K562 (cell line): ENCODE measurements around the gene ZFPM1. TPM values are rescaled to one million over a fixed set of nuclear protein-coding genes. Genes with fewer than 3 reads are reported as not detected.

Experiments
- ARNT ChIP-seq, 2 experiments: fragments of 450-650 bp; IDR thresholded peaks; 2 replicates each; pipeline ENCODE4 v1.6.1; 2016; ENCODE audit warnings: mild to moderate bottlenecking in 1 of 2
- ATF7 ChIP-seq: fragments of 450-650 bp; IDR thresholded peaks from 2 replicates; pipeline ENCODE4 v1.7.1; 2014; ENCODE audit warnings: mild to moderate bottlenecking, moderate library complexity
- CBX1 ChIP-seq: sonication (generic); IDR thresholded peaks from 2 replicates; pipeline ENCODE4 v1.6.1; 2016; ENCODE audit warnings: antibody characterized with exemption, low read depth, mild to moderate bottlenecking
- CSDE1 ChIP-seq, 2 experiments: fragments of 450-650 bp; IDR thresholded peaks; 2 replicates each; pipeline ENCODE4 v1.6.1; 2016; ENCODE audit warnings: mild to moderate bottlenecking in 1 of 2
- CTBP1 ChIP-seq: fragments of 450-650 bp; IDR thresholded peaks from 2 replicates; pipeline ENCODE4 v1.6.1; 2016; ENCODE audit warnings: borderline replicate concordance
- EHMT2 ChIP-seq: fragments of 450-650 bp; IDR thresholded peaks from 2 replicates; pipeline ENCODE4 v1.6.1; 2018; ENCODE audit warnings: antibody characterized with exemption
- FOSL1 ChIP-seq: fragments of 200-800 bp; sonication (Bioruptor generic); conservative IDR thresholded peaks from 2 replicates; pipeline ENCODE4 v1.6.1; 2016; ENCODE audit warnings: missing genetic modification characterization, missing compliant biosample characterization
- IRF2 ChIP-seq: sonication (generic); formaldehyde crosslinking; IDR thresholded peaks from 2 replicates; pipeline ENCODE4 v1.8.1; 2022; ENCODE audit warnings: mild to moderate bottlenecking, missing genetic modification reagents
- KDM1A ChIP-seq, 2 experiments: fragments of 450-650 bp; IDR thresholded peaks; 2 replicates each; pipeline ENCODE4 v1.6.1; 2016; ENCODE audit warnings: mild to moderate bottlenecking in 2 of 2
- MIER1 ChIP-seq: fragments of 450-650 bp; IDR thresholded peaks from 2 replicates; pipeline ENCODE4 v1.6.1; 2016; ENCODE audit warnings: antibody characterized with exemption, mild to moderate bottlenecking, low read depth
- MTA3 ChIP-seq: fragments of 450-650 bp; formaldehyde crosslinking; IDR thresholded peaks from 2 replicates; pipeline ENCODE4 v1.6.1; 2017; ENCODE audit warnings: mild to moderate bottlenecking, borderline replicate concordance
- NBN ChIP-seq: fragments of 450-650 bp; IDR thresholded peaks from 2 replicates; pipeline ENCODE4 v1.6.1; 2016; ENCODE audit warnings: low read depth, mild to moderate bottlenecking
- NFATC3 ChIP-seq: fragments of 450-650 bp; IDR thresholded peaks from 2 replicates; pipeline ENCODE4 v1.6.1; 2017; ENCODE audit warnings: mild to moderate bottlenecking
- RB1 ChIP-seq: fragments of 450-650 bp; IDR thresholded peaks from 2 replicates; pipeline ENCODE4 v1.6.1; 2017; ENCODE audit warnings: low read depth, mild to moderate bottlenecking
- RBM14 ChIP-seq: fragments of 200-400 bp; formaldehyde crosslinking; IDR thresholded peaks from 2 replicates; pipeline ENCODE4 v1.6.1; 2018; ENCODE audit warnings: low read depth, mild to moderate bottlenecking, low read length, moderate library complexity, borderline replicate concordance; ENCODE audit not compliant: insufficient read depth
- SOX6 ChIP-seq: fragments of 450-650 bp; IDR thresholded peaks from 2 replicates; pipeline ENCODE4 v1.6.1; 2014; ENCODE audit warnings: mild to moderate bottlenecking
- TFAM ChIP-seq: fragments of 250-450 bp; sonication (Bioruptor Pico); conservative IDR thresholded peaks from 2 replicates; pipeline ENCODE4 v1.5.0; 2021; ENCODE audit warnings: mild to moderate bottlenecking, moderate library complexity
- TRIM24 ChIP-seq, 2 experiments: fragments of 450-650 bp; IDR thresholded peaks; 2 replicates each; pipeline ENCODE4 v1.6.1; 2016
- TRIM28 ChIP-seq: fragments of 450-650 bp; IDR thresholded peaks from 2 replicates; pipeline ENCODE4 v1.6.1; 2017
- XRCC3 ChIP-seq: fragments of 450-650 bp; IDR thresholded peaks from 2 replicates; pipeline ENCODE4 v1.6.1; 2017; ENCODE audit warnings: mild to moderate bottlenecking, moderate library complexity
- polyA plus RNA-seq, 8 experiments: library from polyadenylated mRNA; depleted of rRNA in 4 of 8; stranded (reverse) in 5 of 8; unstranded in 3 of 8; fragments of >200 nt; fragmentation: Nextera tagmentation in 2 of 8; fragmentation: Illumina TruSeq in 1 of 8; extraction: Ambion mirVana in 2 of 8; extraction: Trizol in 1 of 8; gene quantifications; 2 replicates each; pipeline versions ENCODE4 v1.2.1 to v1.2.3, GENCODE V29; 2011 to 2014; ENCODE audit warnings: inconsistent platforms in 1 of 8, missing spikeins in 1 of 8
- total RNA-seq, 7 experiments: library from RNA; depleted of rRNA in 6 of 7; stranded (reverse); fragments of >200 nt in 6 of 7; fragmentation: Illumina TruSeq in 2 of 7; extraction: Trizol in 2 of 7; gene quantifications; 2 replicates each; pipeline versions ENCODE4 v1.2.1 to v1.2.3, GENCODE V29; 2011 to 2021; ENCODE audit warnings: low replicate concordance in 1 of 7
- TF ChIP-seq, protein P1 (sequence below): fragments of 200-800 bp; sonication (Bioruptor generic); IDR thresholded peaks from 2 replicates; pipeline ENCODE4 v1.6.1; 2017; ENCODE audit warnings: missing genetic modification characterization, missing compliant biosample characterization
- TF ChIP-seq, protein P2 (sequence below): fragments of 450-650 bp; IDR thresholded peaks from 2 replicates; pipeline ENCODE4 v1.6.1; 2017; ENCODE audit warnings: antibody characterized with exemption, mild to moderate bottlenecking

ZFPM1 gene
- total and polyA plus RNA-seq, 9 of the 15 experiments (the other 6 are each of a cell fraction or from before 2014, with no cell fraction given) = 0.03 to 35.9 (median 1.4) TPM

DNA sequence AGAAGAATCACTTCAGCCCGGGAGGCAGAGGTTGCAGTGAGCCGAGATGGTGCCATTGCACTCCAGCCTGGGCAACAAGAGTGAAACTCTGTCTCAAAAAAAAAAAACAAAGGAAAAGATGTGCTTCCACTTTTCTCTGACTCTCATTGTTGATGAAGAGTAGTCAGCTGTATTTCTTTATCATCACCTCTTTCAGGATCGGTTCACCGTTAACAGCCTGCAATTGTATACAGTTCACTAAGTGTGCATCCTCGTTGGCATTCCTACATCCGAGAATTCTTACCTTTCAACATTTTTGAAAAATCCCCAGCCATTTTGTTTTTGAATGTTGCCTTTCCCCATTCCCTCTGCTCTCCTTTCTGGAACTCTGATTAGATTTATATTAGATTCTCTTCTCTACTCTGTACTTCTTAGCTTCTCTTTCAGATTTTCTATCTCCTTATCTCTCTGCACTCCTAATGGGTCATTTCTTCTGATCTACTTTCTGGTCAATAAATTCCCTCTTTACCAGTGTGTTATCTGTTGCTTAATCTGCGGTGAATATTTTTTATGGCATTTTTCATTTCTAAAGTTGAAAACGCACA is 90.2 kb downstream of the ZFPM1 start (continued):
- TF ChIP-seq, protein P1, sequence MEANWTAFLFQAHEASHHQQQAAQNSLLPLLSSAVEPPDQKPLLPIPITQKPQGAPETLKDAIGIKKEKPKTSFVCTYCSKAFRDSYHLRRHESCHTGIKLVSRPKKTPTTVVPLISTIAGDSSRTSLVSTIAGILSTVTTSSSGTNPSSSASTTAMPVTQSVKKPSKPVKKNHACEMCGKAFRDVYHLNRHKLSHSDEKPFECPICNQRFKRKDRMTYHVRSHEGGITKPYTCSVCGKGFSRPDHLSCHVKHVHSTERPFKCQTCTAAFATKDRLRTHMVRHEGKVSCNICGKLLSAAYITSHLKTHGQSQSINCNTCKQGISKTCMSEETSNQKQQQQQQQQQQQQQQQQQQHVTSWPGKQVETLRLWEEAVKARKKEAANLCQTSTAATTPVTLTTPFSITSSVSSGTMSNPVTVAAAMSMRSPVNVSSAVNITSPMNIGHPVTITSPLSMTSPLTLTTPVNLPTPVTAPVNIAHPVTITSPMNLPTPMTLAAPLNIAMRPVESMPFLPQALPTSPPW (CRISPR knock-in tag) = no peak
- TF ChIP-seq CSDE1 (IDR thresholded peaks at IDR 0.05) = 0 out of 4 replicates have a peak, but pooled peaks of 1 of the 2 experiments have one; percentile 13
- TF ChIP-seq CBX1 = peak; percentile 82; the same call in 1 of the 2 replicates
- TF ChIP-seq TFAM (CRISPR knock-in tag) = no peak
- TF ChIP-seq FOSL1 (tag) = no peak
- peak; percentile 78; the same call in 1 of the 2 replicates for TF ChIP-seq MIER1
- TF ChIP-seq SOX6 = peak; percentile 13; the same call in 1 of the 2 replicates
- TF ChIP-seq XRCC3 = 0 out of 2 replicates have a peak, but pooled peaks have one; percentile 89
- TF ChIP-seq TRIM24 (IDR thresholded peaks at IDR 0.05) = peak; percentile 66 to 92; a peak in 3 of 4 replicates
- no peak for TF ChIP-seq IRF2
- peak in 1 of 2 experiments; percentile 76; a peak in 1 of 4 replicates for TF ChIP-seq ARNT (IDR thresholded peaks at IDR 0.05)
- TF ChIP-seq MTA3 = peak; percentile 58
- 0 out of 4 replicates have a peak, but pooled peaks have one; percentile 9 to 31 for TF ChIP-seq KDM1A (IDR thresholded peaks at IDR 0.05)
- TF ChIP-seq RBM14 = no peak
- 0 out of 2 replicates have a peak, but pooled peaks have one; percentile 6 for TF ChIP-seq CTBP1
- TF ChIP-seq TRIM28 = peak; percentile 100
- TF ChIP-seq NBN = 0 out of 2 replicates have a peak, but pooled peaks have one; percentile 57
- TF ChIP-seq ATF7 = peak; percentile 33; the same call in 1 of the 2 replicates
- 0 out of 2 replicates have a peak, but pooled peaks have one; percentile 45 for TF ChIP-seq NFATC3
- TF ChIP-seq, protein P2, sequence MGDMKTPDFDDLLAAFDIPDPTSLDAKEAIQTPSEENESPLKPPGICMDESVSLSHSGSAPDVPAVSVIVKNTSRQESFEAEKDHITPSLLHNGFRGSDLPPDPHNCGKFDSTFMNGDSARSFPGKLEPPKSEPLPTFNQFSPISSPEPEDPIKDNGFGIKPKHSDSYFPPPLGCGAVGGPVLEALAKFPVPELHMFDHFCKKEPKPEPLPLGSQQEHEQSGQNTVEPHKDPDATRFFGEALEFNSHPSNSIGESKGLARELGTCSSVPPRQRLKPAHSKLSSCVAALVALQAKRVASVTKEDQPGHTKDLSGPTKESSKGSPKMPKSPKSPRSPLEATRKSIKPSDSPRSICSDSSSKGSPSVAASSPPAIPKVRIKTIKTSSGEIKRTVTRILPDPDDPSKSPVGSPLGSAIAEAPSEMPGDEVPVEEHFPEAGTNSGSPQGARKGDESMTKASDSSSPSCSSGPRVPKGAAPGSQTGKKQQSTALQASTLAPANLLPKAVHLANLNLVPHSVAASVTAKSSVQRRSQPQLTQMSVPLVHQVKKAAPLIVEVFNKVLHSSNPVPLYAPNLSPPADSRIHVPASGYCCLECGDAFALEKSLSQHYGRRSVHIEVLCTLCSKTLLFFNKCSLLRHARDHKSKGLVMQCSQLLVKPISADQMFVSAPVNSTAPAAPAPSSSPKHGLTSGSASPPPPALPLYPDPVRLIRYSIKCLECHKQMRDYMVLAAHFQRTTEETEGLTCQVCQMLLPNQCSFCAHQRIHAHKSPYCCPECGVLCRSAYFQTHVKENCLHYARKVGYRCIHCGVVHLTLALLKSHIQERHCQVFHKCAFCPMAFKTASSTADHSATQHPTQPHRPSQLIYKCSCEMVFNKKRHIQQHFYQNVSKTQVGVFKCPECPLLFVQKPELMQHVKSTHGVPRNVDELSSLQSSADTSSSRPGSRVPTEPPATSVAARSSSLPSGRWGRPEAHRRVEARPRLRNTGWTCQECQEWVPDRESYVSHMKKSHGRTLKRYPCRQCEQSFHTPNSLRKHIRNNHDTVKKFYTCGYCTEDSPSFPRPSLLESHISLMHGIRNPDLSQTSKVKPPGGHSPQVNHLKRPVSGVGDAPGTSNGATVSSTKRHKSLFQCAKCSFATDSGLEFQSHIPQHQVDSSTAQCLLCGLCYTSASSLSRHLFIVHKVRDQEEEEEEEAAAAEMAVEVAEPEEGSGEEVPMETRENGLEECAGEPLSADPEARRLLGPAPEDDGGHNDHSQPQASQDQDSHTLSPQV = no peak
- 0 out of 2 replicates have a peak, but pooled peaks have one; percentile 40 for TF ChIP-seq RB1
- peak; percentile 59; the same call in 1 of the 2 replicates for TF ChIP-seq EHMT2
- TF ChIP-seq, all 486 proteins: peak for 23
